ENCODE results near the gene DENND1B.

GRCh38 chr1:197663162-197663953 lies 111.9 kb downstream of the DENND1B start:
- no peak for TF ChIP-seq CTCF (IDR thresholded peaks at IDR 0.05; ENCODE audit: borderline replicate concordance, extremely low read depth, low read length, poor library complexity, severe bottlenecking)
- TF ChIP-seq EZH2 (IDR thresholded peaks at IDR 0.05; ENCODE audit: borderline replicate concordance, low read depth, low read length, severe bottlenecking), result no peak
